HG03571 (cell line): ENCODE data around the gene HLTF.
A peak's percentile ranks its signal among the peaks of the same experiment; 100 is the strongest.

Experiments
- ATAC-seq: cut with Tn5 transposase; IDR thresholded peaks from one replicate; pipeline ENCODE4 v1.9.1; 2021; ENCODE audit not compliant: unreplicated experiment

Gene HLTF

DNA sequence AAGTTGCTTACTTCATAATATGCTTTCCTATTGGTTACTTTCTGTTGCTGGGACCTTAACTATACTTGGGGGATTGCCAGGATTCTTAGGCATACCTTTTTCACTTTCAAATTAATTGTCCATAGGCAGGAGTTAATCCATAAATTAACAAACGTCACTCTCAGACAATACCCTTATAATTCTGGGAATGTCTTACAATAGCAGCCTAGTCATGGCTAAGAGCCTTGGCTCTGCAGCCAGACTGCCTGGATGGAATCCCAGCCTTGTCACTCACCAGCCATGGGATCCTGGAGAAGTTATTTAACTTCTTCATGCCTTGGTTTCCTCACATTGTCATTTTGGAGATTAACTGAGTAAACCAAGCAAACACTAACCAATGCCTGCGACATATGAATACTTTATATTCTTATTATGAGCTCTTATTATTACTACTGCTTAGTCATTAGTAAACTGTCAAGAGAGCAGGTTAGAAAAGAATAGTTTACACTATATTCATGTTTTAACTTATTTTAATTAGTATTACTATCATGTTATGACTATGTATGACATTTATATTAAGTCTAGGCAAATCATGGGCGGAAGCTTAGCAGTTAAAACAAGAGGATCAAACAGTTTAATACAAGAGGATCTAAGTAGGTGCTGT is 66.0 kb downstream of the HLTF start:
- ATAC-seq = no peak

DNA sequence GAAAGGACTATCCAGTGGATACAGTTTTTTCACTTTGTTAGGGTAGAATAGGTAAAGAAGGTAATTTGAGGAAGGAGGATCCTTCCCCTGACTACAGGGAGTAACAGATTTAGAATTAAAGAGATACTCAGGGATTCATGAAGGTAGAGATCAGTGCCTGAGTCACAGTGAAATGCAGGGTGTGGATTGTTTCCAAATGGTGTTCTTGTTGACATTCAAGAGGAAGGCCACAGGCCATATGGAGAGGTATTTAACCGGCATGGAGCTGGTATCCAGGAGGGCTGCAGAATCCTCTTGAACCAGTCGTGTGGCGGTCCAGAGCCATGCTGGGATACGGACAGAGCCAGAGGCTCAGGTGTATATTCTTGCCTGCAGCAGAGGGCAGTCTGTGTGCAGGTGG is 66.8 kb downstream of the HLTF start:
- ATAC-seq = no peak

DNA sequence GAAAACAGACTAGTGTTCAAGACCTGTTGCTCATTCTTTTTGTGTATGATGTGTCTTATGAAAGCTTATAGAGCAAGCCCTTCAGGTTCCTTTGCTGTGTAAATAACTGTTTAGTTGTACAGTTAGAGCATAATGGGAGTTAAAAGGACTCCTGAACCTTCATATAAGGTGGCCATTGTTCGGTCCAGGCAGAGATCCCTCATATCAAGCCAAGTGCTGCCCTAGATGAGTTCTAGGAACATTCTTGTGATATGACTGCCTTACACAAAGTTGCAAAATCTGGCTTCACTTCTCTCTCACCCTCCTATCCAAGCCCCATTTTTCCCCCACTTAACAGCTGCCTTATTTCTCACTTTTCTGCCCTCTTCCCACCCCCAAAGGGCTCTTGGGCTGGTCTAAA is 68.1 kb downstream of the HLTF start:
- no peak for ATAC-seq

DNA sequence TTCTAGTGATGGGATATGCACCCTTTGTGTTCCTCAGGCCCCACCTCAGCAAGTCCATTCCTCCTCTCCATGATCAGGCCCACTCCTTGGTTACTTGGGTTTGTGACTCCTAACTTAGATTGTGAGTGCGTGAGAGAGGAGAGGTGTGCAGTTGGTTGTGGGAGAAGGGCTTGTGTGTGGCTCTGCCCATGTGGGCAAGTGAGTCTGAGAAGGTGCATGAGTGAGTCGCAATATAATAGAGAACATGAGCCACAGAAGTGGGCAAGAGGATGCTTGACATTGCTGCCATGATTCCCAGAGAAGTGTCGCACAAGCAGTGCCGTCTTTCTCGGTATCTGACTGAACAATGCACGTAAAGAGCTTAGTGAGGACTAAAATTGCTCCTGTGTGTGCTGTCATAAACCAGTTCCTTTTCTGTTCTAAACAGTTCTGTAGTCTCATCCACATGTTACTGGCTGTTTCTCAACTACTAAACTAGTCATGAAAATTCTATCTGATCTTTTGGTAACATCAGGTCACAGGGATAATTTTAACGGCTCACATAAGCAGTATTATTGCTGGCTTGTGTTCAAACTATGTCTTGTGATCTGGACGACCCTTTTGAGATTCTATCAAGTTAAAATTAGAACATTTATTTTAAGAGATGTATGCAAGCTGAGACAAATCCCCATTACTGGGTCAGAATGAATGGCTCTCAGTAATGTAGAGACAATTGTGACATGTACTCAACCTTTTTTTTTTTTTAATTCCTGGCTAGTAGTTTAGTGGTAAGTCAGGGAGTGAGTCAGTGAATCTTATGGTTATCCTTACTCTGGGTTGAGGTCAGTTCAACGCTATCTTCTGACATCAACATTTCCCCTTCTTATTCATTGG is 69.4 kb downstream of the HLTF start:
- ATAC-seq = no peak

DNA sequence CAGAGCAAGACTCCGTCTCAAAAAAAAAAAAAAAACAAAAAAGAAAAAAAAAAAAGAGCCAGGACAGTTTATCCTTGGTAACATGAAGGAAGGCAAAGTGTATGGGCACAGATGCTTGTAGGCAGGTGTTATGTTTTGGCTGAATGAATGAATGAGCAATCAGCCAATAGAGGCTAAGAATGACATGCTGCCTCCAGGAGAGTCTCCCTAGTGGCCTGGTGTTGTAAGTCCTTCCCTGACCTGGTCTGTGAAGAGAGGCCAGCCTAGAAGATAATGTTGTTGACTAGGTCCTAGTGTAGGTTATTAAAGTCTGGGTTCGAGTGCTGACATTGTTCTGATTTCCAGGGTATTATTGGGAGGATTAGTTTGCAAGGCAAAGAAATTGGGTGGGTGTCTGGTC is 70.1 kb downstream of the HLTF start:
- ATAC-seq = no peak

DNA sequence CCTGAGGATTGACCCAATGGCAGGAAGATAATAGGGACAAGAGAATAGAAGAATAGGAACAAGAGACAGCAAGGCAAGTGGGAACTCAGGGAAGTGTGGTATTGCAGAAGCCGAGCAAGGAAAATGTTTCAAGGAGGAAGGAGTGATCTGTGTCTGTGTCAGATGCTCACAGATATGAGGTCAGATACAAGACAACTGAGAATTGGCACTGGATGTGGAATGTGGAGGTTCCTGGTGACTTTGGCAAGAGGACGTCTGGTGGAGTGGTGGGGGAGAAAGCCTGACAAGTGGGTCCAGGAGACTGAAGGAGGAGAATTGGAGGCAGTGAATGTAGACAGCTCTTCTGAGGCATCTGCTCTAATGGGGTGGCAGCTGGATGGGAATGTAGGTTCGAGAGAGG is 70.9 kb downstream of the HLTF start:
- no peak for ATAC-seq

DNA sequence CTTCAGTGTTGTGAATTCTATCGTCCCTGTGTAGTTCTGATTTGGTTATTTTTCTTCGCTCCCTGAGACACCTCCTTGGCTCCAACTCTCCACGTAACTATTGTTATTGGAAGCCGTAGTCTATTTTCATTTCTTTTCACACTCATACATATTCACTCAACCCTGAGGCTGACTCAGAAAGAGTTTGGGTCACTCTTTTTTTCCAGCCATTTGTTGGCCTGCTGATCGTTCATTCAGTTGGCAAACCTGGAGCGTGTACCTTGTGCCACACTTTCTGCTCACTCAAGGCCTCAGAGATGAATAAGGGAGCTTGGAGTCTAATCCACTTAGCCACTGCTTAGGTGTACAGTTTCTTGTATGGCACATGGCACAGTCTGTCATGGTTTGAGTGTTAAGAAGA is 72.6 kb downstream of the HLTF start:
- no peak for ATAC-seq

DNA sequence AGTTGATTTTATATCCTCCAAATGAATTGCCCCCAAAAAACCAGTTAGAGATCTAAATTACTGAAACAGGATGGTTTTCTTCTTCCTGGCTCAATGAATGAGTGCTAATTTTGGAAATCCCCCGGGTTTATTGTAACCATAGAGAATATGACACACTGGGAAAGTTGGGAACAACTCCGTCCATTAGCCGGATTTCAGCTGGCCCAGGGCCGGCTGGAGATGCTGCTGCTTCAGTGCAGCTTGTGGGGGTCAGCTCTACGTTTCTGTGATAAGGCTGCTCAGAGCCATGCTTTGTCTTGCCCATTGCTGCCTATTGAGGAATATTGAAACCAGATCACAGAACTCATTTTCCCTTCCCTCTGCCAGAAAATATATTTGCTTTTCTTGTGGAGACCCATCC is 74.7 kb downstream of the HLTF start:
- ATAC-seq = no peak

DNA sequence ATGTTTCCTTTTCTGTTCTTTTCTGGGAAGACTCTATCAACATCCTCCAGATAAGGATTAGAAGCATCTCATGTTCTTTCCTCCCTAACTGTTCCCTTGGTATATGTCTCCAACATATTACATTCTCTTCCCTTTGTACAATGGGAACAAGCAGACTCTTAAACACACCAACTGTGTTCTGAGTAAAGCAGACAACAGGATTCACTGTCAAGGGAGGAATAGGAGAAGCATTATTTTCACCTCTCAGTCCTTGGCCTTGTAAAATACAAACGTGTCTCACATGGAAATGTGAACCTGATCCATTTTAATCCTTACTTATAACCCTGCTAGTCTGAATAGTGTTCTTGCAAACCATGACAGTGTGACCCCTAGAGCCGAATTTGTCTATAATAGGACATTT is 75.4 kb downstream of the HLTF start:
- no peak for ATAC-seq

DNA sequence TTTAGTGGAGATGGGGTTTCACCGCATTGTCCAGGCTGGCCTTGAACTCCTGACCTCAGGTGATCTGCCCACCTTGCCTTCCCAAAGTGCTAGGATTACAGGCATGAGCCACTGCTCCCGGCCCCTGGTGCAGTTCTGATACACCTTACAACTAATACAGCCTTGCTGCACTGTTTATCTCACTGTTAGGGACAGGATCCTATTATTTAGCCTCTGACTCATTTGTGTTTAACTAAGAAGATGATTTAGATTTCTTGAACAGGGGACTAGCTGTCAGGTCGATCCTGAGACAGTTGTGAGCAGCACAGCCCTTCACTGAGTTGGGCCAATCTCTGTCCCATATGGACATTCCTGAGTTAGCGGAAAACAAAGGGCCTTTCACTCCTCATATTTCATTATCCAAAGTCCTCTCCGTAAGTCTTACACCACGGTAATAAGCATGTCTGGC is 75.8 kb downstream of the HLTF start:
- no peak for ATAC-seq

DNA sequence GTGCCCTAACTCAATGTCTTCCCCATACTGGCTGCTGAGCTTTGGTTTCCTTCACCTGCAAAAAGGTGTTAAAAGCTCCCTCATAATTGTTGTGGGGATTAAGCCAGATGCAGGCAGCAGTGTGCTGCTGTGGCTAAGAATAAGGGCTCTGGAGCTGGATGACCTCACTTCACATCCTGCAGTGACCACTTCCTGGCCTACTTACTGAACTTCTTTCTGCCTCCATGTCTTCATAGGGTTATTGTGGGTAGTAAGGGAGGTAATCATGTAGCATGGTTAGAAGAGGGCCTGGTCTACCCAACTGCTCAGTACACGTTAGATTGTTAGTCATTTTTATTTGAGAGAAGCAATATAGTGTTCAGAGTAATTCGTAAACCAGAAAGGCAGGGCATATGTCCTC is 76.6 kb downstream of the HLTF start:
- peak; percentile 90 for ATAC-seq

DNA sequence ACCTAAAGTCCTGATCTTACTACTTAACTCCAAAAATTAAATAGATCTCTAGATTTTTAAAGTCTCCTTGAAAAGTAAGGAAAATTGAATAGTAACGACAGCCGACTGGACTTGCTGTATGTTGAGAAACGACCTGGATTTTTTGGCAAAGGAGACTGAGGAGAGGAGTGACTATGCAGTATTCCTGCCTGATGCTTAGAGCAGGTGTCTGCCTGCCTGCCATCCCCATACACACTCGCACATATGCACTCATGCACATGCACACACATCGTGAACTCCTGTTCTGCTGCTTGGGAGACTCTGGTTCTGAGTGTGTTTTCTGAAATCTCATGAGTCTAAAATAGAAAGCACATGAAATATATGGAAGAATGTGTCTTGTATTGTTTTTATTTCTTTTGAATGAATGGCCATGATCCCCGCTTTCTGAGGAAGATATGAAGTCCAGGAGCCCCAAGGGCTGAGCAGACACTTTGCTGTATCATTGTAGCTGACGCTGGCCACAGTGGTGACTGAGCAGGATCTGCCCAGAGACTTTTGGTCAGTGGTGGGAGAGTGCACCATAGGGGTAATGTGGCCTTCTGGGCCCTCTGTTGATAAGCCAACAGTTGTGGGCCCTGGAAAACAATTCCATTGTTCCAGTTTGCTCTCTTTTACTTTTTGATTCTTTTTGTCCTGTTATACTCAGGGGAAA is 78.6 kb downstream of the HLTF start:
- ATAC-seq = no peak

DNA sequence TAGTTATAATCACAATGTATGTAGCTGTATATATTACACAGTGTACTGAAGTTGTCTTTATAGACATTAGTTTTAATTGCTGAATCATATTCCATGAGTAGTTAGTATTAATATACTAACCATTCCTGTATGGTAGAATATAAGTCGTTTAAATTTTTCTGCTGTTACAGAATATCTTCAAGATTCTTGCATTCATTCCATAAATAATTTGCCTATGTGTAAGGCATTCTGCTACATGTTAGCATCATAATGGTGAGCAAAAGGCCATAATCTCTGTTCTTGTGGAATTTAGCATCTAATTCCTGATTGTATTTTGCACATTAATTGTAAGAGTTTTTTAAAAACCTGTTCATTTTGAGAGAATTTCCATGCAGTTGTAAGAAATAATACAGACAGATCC is 80.9 kb downstream of the HLTF start:
- ATAC-seq = no peak

DNA sequence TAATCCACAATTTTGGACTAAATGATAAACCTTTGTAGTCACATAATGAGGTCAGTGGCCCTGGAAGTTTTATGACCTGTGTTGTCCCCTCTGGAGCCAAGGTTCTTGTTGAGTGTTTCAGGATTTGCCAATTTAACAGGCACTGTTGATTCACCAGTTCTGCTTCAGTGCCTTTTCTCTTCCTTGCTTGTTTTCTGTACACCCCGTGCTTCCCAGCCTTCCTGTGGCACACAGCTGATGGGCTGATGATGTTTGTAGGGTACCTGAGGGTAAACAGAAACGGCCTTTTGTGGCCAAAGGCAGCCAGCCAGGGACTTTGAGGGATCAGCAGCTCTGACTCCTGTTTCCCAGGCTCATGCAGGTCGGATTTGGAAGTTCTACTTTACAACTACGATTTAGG is 81.7 kb downstream of the HLTF start:
- no peak for ATAC-seq

DNA sequence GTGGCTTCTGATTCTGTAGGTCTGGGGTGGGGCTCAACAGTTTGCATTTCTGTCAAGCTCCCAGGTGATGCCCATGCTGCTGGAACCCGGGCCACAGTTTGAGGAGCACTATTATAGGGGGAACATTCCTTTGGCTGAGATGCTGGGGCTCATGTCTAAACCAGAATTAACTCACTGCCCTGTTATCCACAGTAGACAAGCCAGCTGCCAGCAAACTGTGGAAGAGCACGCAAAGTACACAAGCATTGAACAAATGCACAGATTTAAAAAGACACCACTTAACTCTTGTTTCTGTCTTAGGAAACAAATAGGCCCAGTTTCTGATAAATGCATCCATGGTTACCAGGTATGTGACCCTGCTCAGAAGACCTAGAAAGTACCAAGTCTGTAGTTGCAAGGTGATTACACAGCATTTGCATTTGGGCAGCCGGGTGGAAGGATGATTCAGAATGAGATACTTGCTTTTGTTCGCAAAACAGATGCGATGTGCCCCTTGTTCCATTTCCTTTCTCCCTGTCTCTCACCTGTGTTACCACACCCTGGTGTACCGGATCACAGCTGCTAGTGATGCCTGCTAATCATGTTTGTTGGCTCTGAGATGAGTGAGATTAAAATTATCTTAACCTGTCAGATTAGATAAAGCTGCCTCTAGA is 82.6 kb downstream of the HLTF start:
- ATAC-seq = peak; percentile 81

DNA sequence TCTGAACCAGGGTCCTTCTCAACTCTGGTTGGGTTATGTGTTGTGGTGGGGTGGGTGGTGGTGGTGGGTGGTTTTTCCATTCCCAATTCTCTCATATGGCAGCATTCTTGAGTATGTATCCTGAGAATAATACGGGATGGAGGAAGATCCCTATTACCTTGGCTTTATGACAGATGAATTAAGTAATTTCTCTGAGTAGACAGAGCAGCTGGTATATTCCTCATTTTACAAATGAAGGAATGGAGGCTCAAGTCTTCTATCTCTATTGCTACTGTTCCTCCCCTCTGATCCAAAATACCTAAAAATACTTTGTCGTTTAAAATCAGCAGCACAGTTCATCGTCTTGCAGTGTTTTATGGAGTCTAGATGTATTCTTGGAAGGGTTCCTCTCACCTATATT is 84.6 kb downstream of the HLTF start:
- ATAC-seq = no peak

DNA sequence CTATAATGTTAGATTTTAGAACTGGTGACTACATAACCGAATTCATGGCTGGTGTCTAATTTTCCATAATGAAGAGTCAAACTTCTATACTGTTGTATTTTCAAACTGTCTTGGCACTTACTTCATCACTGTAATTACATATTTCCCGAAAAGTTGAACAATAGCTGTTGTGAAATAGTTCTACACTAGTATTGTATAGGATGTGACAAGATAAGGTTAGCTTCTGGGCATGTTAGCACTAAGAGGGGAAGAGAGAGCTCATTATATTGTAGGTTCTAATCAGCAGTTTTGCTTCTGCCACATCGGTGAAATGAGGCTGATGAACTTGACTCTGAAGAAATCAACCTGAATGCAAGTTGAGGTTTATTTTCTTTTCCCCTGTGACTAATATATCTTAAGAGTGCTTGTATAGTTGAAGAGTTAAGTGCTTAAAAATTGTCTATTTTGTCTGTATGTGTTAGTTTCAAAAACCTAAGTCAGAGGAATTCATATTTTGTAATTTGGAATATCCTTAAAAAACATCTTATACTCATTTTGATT is 86.1 kb downstream of the HLTF start:
- no peak for ATAC-seq

DNA sequence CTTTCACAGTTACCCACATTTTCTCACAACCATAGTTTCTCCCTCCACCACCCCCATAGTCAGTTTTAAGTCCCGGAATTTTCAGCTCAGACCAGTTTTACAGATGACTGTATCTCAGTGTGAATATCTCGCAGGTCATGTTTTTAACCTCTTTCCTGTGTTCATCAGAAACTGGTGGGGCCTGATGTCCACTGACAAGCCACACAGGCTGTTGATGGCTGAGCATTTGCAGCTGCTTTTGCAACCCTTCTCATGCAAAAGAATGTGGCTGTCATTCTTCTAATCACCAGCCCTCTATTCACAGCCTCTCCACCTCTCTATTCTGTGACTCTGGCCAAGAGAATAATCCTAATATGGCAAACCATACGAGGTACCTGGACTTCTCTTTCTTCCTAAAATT is 86.5 kb downstream of the HLTF start:
- no peak for ATAC-seq

DNA sequence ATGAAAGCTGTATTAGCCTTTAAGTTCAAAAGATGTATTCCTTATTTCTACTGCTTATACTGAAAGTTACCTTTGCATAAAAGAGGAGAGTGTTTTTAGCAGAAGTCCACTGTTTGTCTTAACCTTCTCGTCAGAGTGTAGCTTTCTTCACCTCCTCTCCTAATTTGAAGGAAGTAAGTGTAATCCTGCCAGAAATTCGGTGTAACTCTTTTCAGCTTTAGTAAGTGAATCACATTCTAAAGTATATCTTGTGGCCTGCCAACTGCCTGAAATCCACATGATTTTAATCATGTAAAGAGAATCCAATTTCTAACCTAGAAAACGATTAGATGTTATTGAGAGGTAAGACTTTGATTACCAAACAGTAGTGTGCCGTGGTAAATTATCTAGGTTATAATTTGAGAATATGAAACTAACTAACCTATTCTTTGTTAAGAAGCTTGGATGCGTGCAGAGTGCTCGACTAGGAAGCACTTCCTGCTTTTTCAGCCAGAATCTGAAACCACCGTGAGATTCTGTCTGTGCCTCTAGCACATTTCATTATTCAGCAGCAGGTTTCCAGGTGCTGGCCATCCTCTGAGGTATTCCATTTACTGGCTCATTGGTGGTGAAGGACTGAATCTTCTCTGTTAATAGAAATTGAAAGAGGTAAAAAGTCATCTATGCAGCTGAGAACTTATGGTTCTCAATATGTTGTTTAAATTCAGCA is 87.5 kb downstream of the HLTF start:
- no peak for ATAC-seq

DNA sequence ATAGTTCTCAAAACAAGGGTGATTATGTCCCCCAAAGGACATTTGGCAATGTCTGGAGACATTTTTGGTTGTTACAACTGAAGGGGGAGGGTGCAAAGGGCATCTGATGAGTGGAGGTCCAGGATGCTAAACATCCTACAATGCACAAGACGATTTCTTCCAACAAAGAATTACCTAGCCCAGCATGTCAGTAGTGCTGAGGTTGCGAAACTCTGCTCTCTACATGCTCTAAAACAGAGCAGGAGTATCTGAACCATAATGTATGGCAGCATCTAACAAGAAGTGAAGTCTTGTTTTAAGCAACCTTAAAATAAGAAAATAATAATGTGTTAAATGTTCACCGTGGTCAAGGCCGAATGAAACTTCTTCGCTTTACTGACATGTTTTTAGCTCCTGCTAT is 88.0 kb downstream of the HLTF start:
- ATAC-seq = no peak

DNA sequence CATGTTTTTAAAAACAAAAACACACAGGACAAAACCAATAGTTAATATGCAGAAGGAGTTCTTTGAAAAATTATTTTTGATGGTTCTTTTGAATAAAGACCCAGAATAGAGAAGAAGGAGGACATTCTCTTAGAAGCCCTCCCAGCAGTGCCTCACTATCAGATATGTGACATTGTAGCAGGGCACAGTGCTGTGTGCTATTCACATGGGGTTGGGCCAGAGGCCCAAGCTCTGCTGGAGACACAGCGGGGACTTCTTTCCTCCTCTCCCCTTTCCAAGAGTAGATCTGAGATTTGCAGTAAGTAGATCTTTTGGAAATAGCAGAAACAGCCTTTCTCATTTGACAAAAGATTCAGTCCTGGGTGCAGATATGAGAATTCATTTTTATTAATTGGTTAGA is 88.7 kb downstream of the HLTF start:
- ATAC-seq = no peak
